K562 treated with DMSO at 1 percent for 4 hours (cell line): Measurements from ENCODE around the gene ARF1. TPM values are rescaled to one million over a fixed set of nuclear protein-coding genes. Genes with fewer than 3 reads are reported as not detected.

Source experiments
- total RNA-seq: library from RNA; unstranded; fragments of 300-600 nt; gene quantifications from 2 replicates; pipeline ENCODE4 v1.2.3, GENCODE V29; 2022; ENCODE audit not compliant: insufficient read depth

ARF1 gene
- total RNA-seq: 575 and 588 TPM in 2 replicates

DNA sequence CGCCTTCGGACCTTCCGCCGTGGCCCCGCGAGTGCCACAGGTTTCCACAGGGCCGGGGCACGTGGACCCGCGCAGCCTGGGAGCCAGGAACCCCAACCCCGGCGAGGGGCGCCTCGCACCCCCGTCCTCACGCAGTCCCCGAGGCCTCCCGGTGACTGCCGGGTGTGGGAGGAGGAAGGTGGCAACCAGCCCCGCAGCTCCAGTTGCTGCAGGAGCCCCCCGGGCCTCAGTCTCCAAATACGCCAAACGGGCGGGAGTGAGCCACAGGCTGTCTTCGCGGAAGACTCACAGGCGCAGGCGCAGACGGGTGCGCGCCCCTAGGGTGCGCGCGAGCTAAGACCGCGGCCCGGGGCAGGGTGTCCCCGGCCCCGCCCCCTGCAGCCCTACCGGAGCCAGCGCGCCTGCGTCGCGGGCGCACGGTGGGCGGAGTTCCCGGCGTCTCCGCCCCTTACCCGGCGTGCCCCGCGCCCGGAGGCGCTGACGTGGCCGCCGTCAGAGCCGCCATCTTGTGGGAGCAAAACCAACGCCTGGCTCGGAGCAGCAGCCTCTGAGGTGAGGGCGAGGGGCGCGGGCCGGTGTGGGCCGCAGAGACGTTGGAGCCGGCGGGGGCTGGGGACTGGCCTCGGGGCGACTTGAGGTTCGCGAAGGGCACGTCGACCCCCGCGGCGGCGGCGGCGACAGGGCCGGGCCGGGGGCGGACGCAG is at the start of gene ARF1:
TSS of gene ARF1 (plus strand) at position 495 of the 704 bp plus-strand sequence. CDS start 14,407 bp downstream, outside the sequence.

DNA sequence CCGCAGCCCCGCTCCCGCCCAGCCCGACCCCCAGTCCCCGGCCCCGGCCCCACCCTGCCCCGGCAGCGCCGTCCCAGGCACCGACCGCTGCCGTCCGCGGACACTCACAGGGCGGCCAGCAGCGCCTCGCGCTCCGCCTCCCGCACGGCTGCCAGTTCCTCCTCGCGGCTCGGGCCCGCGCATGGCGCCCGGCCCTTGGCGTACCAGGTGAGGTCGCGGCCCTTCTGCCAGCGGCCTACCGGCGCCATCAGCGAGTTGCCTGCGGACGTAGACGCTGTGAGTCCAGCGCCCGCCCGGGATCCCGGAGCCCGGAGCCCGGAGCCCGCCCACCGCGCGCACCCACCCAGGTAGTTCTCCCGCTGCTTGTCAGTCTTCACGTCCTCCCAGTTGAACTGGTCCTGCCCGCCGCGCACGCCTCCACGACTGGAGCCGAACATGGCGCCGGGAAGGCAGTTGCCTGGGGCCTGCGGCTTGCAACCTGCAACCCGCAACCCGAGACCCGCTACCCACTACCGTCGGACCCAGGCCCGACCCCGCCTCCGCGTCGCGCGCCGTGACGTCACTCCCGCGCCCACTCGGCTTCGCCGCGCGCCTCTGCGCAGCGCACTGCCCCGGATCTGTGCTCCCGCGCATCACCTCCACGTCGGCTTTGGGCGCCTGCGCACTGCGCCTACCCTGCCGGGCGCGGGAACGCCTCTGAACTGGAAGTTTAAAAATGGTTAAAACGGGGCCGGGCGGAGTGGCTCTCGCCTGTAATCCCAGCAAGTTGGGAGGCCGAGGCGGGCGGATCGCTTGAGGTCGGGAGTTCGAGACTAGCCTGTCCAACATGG is 20.5 kb downstream of the ARF1 start, which contains the start of gene C1orf35:
TSS of gene C1orf35 (minus strand) at position 535 of the 830 bp plus-strand sequence. CDS start at position 437, 98 bp downstream.

GRCh38 chr1:228109073-228109961 is 26.8 kb downstream of the ARF1 start, which contains the start of gene MRPL55:
Gene MRPL55 (minus strand): TSS chr1:228109299. CDS start chr1:228108260, 1,039 bp downstream.

DNA sequence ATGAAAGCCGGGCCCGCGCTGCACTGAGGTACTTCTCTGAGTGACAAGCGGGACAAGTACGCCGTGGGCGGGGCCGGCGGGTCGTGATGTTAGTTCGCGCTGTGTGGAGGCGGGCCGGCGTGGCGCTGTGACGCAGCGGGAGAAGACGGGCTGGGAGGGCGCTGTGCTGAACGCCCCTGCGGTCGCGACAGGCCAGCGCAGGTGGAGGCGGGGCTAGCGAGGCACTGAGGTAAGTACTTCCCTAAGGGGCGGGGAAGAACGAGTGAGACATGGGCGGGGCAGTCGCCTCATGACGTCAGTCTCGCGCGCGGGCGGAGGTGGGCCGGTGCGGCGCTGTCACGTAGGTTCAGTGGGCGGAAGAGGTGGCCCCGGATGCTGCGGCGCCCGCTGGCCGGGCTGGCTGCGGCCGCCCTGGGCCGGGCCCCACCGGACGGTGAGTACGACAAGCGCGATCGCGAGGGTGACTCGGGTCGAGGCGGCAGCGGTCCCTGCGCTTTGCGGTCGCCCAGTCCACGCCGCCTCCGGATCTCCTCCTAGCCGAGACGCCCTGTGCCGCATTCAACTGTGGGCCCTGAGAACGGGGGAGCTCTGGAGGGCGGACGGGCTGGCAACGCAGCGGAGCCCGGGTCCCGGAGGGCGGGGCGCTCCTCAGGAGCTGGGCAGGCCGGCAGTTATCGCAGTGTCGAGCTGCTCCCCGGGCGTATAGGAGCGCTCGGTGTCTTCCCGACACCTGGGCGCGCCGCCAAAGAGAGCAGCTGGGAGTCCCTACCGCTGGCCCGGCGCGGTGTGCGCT is 57.6 kb downstream of the ARF1 start, which contains the start of gene GUK1:
TSS of gene GUK1 (plus strand) at position 349 of the 793 bp plus-strand sequence. CDS start at position 373, 24 bp downstream.

Other genes starting within 250 kb of the ARF1 start
- gene WNT9A, start 134.8 kb upstream of the ARF1 start, total RNA-seq: 0.39 and 0.47 TPM in 2 replicates
- gene WNT3A, start 75.7 kb upstream of the ARF1 start, total RNA-seq: not detected in 2 replicates
- 27.0 and 31.6 TPM in 2 replicates for gene C1orf35, start 20.6 kb downstream of the ARF1 start, total RNA-seq
- gene MRPL55, start 26.6 kb downstream of the ARF1 start, total RNA-seq: 90.1 and 126 TPM in 2 replicates
- 341 and 371 TPM in 2 replicates for gene GUK1, start 57.6 kb downstream of the ARF1 start, total RNA-seq
- gene GJC2, start 67.2 kb downstream of the ARF1 start, total RNA-seq: 0.99 and 1.5 TPM in 2 replicates
- 4.9 and 5.7 TPM in 2 replicates for gene IBA57, start 83.1 kb downstream of the ARF1 start, total RNA-seq
- 10.4 and 17.4 TPM in 2 replicates for gene OBSCN, start 125.3 kb downstream of the ARF1 start, total RNA-seq